Vagina (tissue), 2 donors: ENCODE data around the gene ISM1. TPM values are rescaled to one million over a fixed set of nuclear protein-coding genes. Genes with fewer than 3 reads are reported as not detected.

Experiments
- DNase-seq, 2 donors: peaks; one replicate each; pipeline ENCODE4 v3.0.0-alpha.2; 2017; ENCODE audit errors: extremely low spot score in 2 of 2
- H3K27ac ChIP-seq: fragments of 200-600 bp; sonication (generic); one replicate; pipeline ENCODE4 v1.5.1; 2019
- H3K27me3 ChIP-seq: fragments of 200-600 bp; sonication (generic); one replicate; pipeline ENCODE4 v1.5.1; 2019
- H3K36me3 ChIP-seq, 2 donors: fragments of 200-600 bp; sonication (generic); one replicate each; pipeline ENCODE4 v1.5.1; 2017 to 2019
- H3K4me1 ChIP-seq: fragments of 200-600 bp; sonication (generic); one replicate; pipeline ENCODE4 v1.5.1; 2019
- H3K4me3 ChIP-seq, 2 donors: fragments of 200-600 bp; sonication (generic); 1 replicate in 1 of 2; 2 replicates in 1 of 2; pipeline ENCODE4 v1.5.1; 2016 to 2019
- H3K9me3 ChIP-seq: fragments of 200-600 bp; sonication (generic); one replicate; pipeline ENCODE4 v1.5.1; 2019
- CTCF ChIP-seq, 3 experiments: fragments of 450-650 bp in 2 of 3; fragments of 200-600 bp in 1 of 3; sonication (generic) in 1 of 3; IDR thresholded peaks; one replicate each; pipeline ENCODE4 v1.5.1; 2017 to 2019; ENCODE audit warnings: antibody characterized with exemption in 3 of 3, mild to moderate bottlenecking in 2 of 3, moderate library complexity in 2 of 3
- POLR2A ChIP-seq, 2 donors: fragments of 450-650 bp; IDR thresholded peaks; one replicate each; pipeline ENCODE4 v1.6.1; 2017; ENCODE audit warnings: antibody characterized with exemption in 2 of 2, mild to moderate bottlenecking in 2 of 2, moderate library complexity in 2 of 2
- POLR2AphosphoS5 ChIP-seq, 2 donors: sonication (generic); formaldehyde crosslinking; IDR thresholded peaks; one replicate each; pipeline ENCODE4 v1.9.0; 2017; ENCODE audit warnings: antibody characterized with exemption in 2 of 2, mild to moderate bottlenecking in 2 of 2, low read depth in 1 of 2; ENCODE audit not compliant: insufficient read depth in 1 of 2
- intact Hi-C: fragments of 100-400 bp; cut with DNase I; formaldehyde crosslinking; loops from one replicate; pipeline ENCODE4 v1.15.1; 2023
- total RNA-seq: library from RNA; depleted of rRNA; stranded (reverse); fragments of >200 nt; gene quantifications from one replicate; pipeline ENCODE4 v1.2.3, GENCODE V29; 2016

The ISM1 gene
- total RNA-seq, 1 donor from 2014 or later, result 14.5 TPM

DNA sequence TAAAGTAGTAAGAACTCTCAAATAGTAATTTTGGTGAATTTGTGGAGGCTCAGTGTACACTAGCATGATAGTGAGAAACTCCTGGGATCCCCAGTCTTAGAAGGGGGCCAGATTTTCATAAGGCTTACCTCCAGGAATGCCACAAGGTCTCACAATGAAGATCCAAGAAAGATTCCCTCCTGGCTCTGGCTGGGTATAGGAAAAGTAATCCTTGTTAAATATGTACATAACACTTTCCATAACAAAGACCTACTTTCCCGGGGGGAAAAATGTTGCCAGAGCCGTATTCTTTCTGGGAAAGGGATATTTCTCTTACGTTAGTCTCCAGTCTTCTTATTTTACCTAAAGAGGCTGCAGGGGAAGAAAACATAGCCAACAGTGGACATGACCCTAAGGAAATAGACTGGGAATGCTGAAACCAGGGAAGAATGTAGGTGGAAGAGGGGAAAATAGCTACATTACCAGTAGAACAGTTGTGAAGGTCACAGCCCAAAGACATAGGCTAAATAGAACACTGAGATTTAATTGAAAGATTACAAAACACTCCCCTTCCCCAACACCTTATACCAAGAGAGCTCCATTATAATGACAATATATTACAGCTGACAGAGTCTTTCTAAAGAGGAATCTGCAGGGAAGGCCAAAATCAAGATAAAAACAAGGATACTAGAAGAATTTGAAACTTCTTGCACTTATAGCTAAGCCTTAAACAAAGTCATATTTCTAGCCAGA lies 34.9 kb upstream of the ISM1 start:
- intact Hi-C loops, result no loop called here
- TF ChIP-seq POLR2AphosphoS5 (IDR thresholded peaks at IDR 0.05; ENCODE audit: insufficient read depth in 1 of 2, low read depth in 1 of 2) (no peak), CTCF (IDR thresholded peaks at IDR 0.05) (no peak)
- no peak for DNase-seq
- Histone ChIP-seq H3K4me3 (no peak overlapping the region), H3K9me3 (no peaks in the 10 kb centered on the region), H3K4me1 (no peaks in the 10 kb centered on the region), H3K36me3 (no peaks in the 10 kb centered on the region), H3K27me3 (no peaks in the 10 kb centered on the region), H3K27ac (no peak overlapping the region)

- no peaks in the 10 kb centered on the region for H3K36me3 ChIP-seq
- intact Hi-C loops, result no loop called here
- no peaks in the 10 kb centered on the region for H3K27me3 ChIP-seq
- no peaks in the 10 kb centered on the region for H3K9me3 ChIP-seq
- no peak overlapping the region for H3K4me3 ChIP-seq
- DNase-seq, result no peak
- no peaks in the 10 kb centered on the region for H3K4me1 ChIP-seq
- no peak overlapping the region for H3K27ac ChIP-seq
- TF ChIP-seq POLR2AphosphoS5 (IDR thresholded peaks at IDR 0.05; ENCODE audit: insufficient read depth in 1 of 2, low read depth in 1 of 2) (no peak), CTCF (IDR thresholded peaks at IDR 0.05) (no peak), POLR2A (IDR thresholded peaks at IDR 0.05) (no peak)
Observed at GRCh38 chr20:13187899-13188298, 33.2 kb upstream of the ISM1 start.

DNA sequence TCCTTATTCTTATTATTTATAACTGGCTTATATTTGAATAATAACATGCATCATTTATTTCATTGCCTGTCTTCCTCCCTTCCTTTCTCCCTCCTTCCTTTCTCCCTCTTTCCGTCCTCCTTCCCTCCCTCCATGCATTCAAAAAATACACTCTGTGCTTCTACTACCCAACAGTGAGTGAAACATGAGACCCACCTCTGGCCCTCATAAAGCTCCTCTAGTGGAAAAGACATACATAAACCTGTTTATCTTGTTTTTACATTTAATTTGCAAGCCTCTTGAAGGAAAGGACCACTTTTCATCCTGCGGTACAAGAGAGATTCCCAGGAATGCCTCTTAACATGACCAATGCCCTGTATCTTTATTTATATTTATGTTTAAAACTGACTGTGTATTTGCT lies 21.8 kb upstream of the ISM1 start:
- no peaks in the 10 kb centered on the region for H3K36me3 ChIP-seq
- no peak overlapping the region for H3K4me3 ChIP-seq
- TF ChIP-seq CTCF (IDR thresholded peaks at IDR 0.05) (no peak), POLR2AphosphoS5 (IDR thresholded peaks at IDR 0.05; ENCODE audit: insufficient read depth in 1 of 2, low read depth in 1 of 2) (no peak), POLR2A (IDR thresholded peaks at IDR 0.05) (no peak)
- H3K9me3 ChIP-seq, result no peaks in the 10 kb centered on the region
- H3K27ac ChIP-seq, result no peak overlapping the region
- peaks cover 13% of the 10 kb centered on the region for H3K4me1 ChIP-seq
- H3K27me3 ChIP-seq, result no peaks in the 10 kb centered on the region
- no peak for DNase-seq
- intact Hi-C loops, result no loop called here

- no peak for DNase-seq
- Histone ChIP-seq H3K27me3 (no peaks in the 10 kb centered on the region), H3K36me3 (no peaks in the 10 kb centered on the region), H3K4me3 (no peak overlapping the region), H3K4me1 (peaks cover 13% of the 10 kb centered on the region), H3K27ac (no peak overlapping the region), H3K9me3 (no peaks in the 10 kb centered on the region)
- no peak for TF ChIP-seq POLR2A (IDR thresholded peaks at IDR 0.05)
- no peak for TF ChIP-seq CTCF (IDR thresholded peaks at IDR 0.05)
- TF ChIP-seq POLR2AphosphoS5 (IDR thresholded peaks at IDR 0.05; ENCODE audit: insufficient read depth in 1 of 2, low read depth in 1 of 2), result no peak
- intact Hi-C loops, result no loop called here
Observed at GRCh38 chr20:13200767-13201500, 20.1 kb upstream of the ISM1 start.

DNA sequence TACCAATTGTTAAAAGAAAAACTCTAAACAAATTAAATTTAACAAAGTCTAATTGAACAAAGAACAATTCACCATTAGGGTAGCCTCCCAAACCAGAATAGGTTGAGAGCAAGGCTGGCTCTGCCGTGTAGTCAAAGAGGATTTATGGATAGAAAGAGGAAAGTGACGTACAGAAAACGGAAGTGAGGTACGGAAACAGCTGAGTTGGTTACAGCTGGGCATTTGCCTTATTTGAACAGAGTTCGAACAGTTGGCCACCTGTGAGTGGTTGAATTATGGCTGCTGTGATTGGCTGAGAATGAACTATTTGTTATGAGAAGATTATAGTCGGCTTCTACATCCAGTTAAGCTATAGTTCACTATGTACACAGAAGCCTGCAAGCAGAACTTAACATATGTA lies 18.5 kb upstream of the ISM1 start:
- intact Hi-C loops, result no loop called here
- DNase-seq, result no peak
- Histone ChIP-seq H3K27me3 (no peaks in the 10 kb centered on the region), H3K36me3 (no peaks in the 10 kb centered on the region), H3K9me3 (no peaks in the 10 kb centered on the region), H3K4me3 (no peak overlapping the region), H3K27ac (no peak overlapping the region), H3K4me1 (peaks cover 13% of the 10 kb centered on the region)
- no peak for TF ChIP-seq CTCF (IDR thresholded peaks at IDR 0.05)
- no peak for TF ChIP-seq POLR2A (IDR thresholded peaks at IDR 0.05)
- no peak for TF ChIP-seq POLR2AphosphoS5 (IDR thresholded peaks at IDR 0.05; ENCODE audit: insufficient read depth in 1 of 2, low read depth in 1 of 2)
